ENCODE data around the gene RHOT1. TPM values are rescaled to one million over a fixed set of nuclear protein-coding genes. Genes with fewer than 3 reads are reported as not detected.

Gene RHOT1
- total and polyA plus RNA-seq, 3 experiments from 2014 or later: 20.6 to 31.2 (median 22.5) TPM

DNA sequence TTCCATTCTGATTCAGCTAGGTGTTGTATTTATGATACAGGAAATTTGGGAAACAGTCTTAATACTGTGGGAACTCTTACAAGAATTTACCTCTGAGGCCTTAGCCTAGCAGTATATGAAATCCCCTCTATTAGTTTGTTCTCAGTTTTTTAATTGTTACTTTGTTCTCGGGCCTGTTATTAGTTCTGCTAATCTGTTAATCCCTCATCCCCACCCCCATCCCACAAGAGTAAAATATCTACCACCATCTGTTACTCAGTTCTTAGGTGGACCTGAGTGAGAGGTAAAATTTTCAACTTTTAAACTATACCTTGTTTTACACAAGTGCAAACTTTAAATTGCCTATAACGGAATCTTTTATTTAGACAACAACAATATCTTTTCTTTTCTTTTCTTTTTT is 47.0 kb downstream of the RHOT1 start:
- Histone ChIP-seq H3K27me3 (ENCODE audit: insufficient read depth, low read length, poor library complexity, severe bottlenecking) (no peaks in the 10 kb centered on the region), H3K36me3 (ENCODE audit: insufficient read depth, low read length) (peaks cover 6% of the 10 kb centered on the region), H3K9me3 (ENCODE audit: low read length) (no peaks in the 10 kb centered on the region), H3K27ac (ENCODE audit: low read depth, low read length) (no peak overlapping the region), H3K4me3 (ENCODE audit: low read length) (no peak overlapping the region), H3K4me1 (ENCODE audit: insufficient read depth, low read length) (no peaks in the 10 kb centered on the region)
- Mint-ChIP-seq H3K36me3 (peaks cover 0 to 48% (median 2%) of the 10 kb centered on the region in 3 donors), H3K4me1 (no peaks in the 10 kb centered on the region), H3K27me3 (no peaks in the 10 kb centered on the region), H3K9me3 (no peaks in the 10 kb centered on the region), H3K4me3 (no peak overlapping the region), H3K27ac (peak overlapping the region in 1 of 8 donors; percentile 46)
- no peak for DNase-seq
- POLR2A ChIA-PET: no interaction called here
- CTCF ChIA-PET: no interaction called here

DNA sequence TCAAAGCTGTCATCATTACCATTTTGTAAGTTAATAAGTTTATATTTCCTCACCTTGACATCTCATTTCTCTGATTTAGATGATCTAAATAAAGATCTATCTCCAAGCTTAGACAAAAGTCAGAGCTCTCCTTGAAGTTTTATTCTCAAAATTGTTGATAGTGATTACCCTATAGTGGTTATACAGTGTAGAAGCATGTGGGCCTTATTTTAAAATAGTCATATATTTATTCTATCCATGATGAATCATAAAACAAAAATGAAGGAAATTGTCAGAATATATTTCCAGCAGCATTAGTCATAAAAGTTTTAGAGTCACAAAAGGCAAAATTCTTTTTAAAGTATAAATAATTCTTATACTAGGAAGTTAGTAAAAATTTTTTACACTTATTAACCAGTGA is 49.0 kb downstream of the RHOT1 start:
- peaks cover 11% of the 10 kb centered on the region for H3K36me3 ChIP-seq (ENCODE audit: insufficient read depth, low read length)
- CTCF ChIA-PET: no interaction called here
- no peaks in the 10 kb centered on the region for H3K4me1 Mint-ChIP-seq

GRCh38 chr17:32192379-32192778 is 50.1 kb downstream of the RHOT1 start:
- Histone ChIP-seq H3K9me3 (ENCODE audit: low read length) (no peaks in the 10 kb centered on the region), H3K27ac (ENCODE audit: low read depth, low read length) (no peak overlapping the region), H3K27me3 (ENCODE audit: insufficient read depth, low read length, poor library complexity, severe bottlenecking) (no peaks in the 10 kb centered on the region), H3K4me1 (ENCODE audit: insufficient read depth, low read length) (no peaks in the 10 kb centered on the region), H3K36me3 (ENCODE audit: insufficient read depth, low read length) (peaks cover 11% of the 10 kb centered on the region), H3K4me3 (ENCODE audit: low read length) (no peak overlapping the region)
- Mint-ChIP-seq H3K9me3 (no peaks in the 10 kb centered on the region), H3K36me3 (peaks cover 4 to 56% (median 10%) of the 10 kb centered on the region in 3 donors), H3K27ac (no peak overlapping the region), H3K27me3 (no peaks in the 10 kb centered on the region), H3K4me3 (no peak overlapping the region), H3K4me1 (no peaks in the 10 kb centered on the region)
- POLR2A ChIA-PET: no interaction called here
- CTCF ChIA-PET: interaction anchor here (0.6 to 0.7 kb wide), 2 partner anchors 48 to 186 kb away, joined by 3 read pairs; partner anchors contain the start of gene LRRC37B
- DNase-seq: no peak

More for the DNA sequence above, 49.0 kb downstream of the RHOT1 start:
- Mint-ChIP-seq H3K27ac (peak overlapping the region in 1 of 8 donors; percentile 10), H3K4me3 (no peak overlapping the region), H3K9me3 (no peaks in the 10 kb centered on the region), H3K36me3 (peaks cover under 1 to 54% (median 7%) of the 10 kb centered on the region in 3 donors), H3K27me3 (no peaks in the 10 kb centered on the region)
- POLR2A ChIA-PET: no interaction called here
- DNase-seq: no peak
- Histone ChIP-seq H3K4me1 (ENCODE audit: insufficient read depth, low read length) (no peaks in the 10 kb centered on the region), H3K4me3 (ENCODE audit: low read length) (no peak overlapping the region), H3K27me3 (ENCODE audit: insufficient read depth, low read length, poor library complexity, severe bottlenecking) (no peaks in the 10 kb centered on the region), H3K9me3 (ENCODE audit: low read length) (no peaks in the 10 kb centered on the region), H3K27ac (ENCODE audit: low read depth, low read length) (no peak overlapping the region)

DNA sequence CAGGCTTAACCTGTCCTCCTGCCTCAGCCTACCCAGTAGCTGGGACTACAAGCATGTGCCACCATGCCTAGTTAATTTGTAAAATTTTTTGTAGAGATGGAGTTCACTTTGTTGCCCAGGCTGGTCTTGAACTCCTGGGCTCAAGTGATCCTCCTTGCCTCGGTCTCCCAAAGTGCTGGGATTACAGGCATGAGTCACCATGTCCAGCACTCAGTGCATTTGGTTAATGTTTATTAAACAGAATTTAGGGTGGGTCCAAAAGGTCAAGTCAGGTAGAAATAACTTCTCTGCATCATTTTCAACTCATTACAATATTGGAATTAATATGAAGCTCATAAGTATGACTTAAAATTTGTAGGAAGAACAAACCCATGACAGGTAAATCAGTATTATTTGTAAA is 55.7 kb downstream of the RHOT1 start:
- ChIA-PET CTCF (no interaction called here), POLR2A (no interaction called here)
- no peaks in the 10 kb centered on the region for H3K27me3 ChIP-seq (ENCODE audit: insufficient read depth, low read length, poor library complexity, severe bottlenecking)
- Mint-ChIP-seq H3K27ac (no peak overlapping the region), H3K4me1 (no peaks in the 10 kb centered on the region), H3K4me3 (no peak overlapping the region), H3K9me3 (no peaks in the 10 kb centered on the region), H3K27me3 (no peaks in the 10 kb centered on the region), H3K36me3 (peaks cover 9 to 72% (median 19%) of the 10 kb centered on the region in 3 donors)
- no peak overlapping the region for H3K27ac ChIP-seq (ENCODE audit: low read depth, low read length)
- no peak for DNase-seq
- no peaks in the 10 kb centered on the region for H3K4me1 ChIP-seq (ENCODE audit: insufficient read depth, low read length)
- H3K4me3 ChIP-seq (ENCODE audit: low read length): no peak overlapping the region
- H3K9me3 ChIP-seq (ENCODE audit: low read length): no peaks in the 10 kb centered on the region
- H3K36me3 ChIP-seq (ENCODE audit: insufficient read depth, low read length): peaks cover 19% of the 10 kb centered on the region

DNA sequence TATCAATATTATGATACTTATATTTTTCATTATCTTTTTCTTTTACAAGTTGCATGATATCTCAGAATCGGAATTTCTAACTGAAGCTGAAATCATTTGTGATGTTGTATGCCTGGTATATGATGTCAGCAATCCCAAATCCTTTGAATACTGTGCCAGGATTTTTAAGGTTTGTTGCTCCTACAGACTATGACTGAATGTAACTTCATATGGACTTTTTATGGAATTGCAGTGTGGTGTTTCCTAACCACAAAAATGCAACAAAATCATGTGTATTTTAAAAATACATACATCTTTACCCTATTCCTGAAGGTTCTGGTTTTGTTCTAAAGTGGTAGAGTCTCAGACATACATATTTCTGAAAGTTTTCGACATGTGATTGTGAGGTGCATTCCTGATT is 64.6 kb downstream of the RHOT1 start:
- Mint-ChIP-seq H3K27me3 (no peaks in the 10 kb centered on the region), H3K36me3 (peaks cover 10 to 68% (median 22%) of the 10 kb centered on the region in 3 donors), H3K27ac (no peak overlapping the region), H3K4me3 (no peak overlapping the region), H3K9me3 (no peaks in the 10 kb centered on the region), H3K4me1 (no peaks in the 10 kb centered on the region)
- ChIA-PET CTCF (no interaction called here), POLR2A (no interaction called here)
- Histone ChIP-seq H3K4me1 (ENCODE audit: insufficient read depth, low read length) (no peaks in the 10 kb centered on the region), H3K27ac (ENCODE audit: low read depth, low read length) (no peak overlapping the region), H3K4me3 (ENCODE audit: low read length) (no peak overlapping the region), H3K9me3 (ENCODE audit: low read length) (no peaks in the 10 kb centered on the region), H3K36me3 (ENCODE audit: insufficient read depth, low read length) (peaks cover 14% of the 10 kb centered on the region), H3K27me3 (ENCODE audit: insufficient read depth, low read length, poor library complexity, severe bottlenecking) (no peaks in the 10 kb centered on the region)
- no peak for DNase-seq

DNA sequence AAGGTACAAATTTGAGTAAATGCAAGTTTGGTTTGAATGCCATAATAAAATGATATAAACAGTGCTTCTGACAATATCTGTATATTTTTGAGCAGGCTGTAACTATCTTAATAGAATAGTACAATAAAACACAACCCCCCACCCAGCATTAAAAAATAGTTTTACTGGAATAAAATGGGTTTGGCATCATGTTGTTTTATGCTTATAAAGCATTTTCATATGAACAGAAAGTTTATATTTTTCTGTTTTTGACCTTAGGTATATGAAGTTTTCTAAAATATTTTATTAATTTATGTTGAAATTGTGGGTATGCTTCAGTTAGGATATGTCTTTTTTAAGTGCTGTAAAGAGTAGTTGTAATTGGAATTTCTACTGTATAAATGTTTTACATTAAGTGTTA is 66.1 kb downstream of the RHOT1 start:
- POLR2A ChIA-PET: no interaction called here
- H3K4me3 Mint-ChIP-seq: no peak overlapping the region
- no peaks in the 10 kb centered on the region for H3K9me3 Mint-ChIP-seq
- H3K36me3 Mint-ChIP-seq: peaks cover 14 to 72% (median 27%) of the 10 kb centered on the region in 3 donors
- Histone ChIP-seq H3K36me3 (ENCODE audit: insufficient read depth, low read length) (peaks cover 14% of the 10 kb centered on the region), H3K4me1 (ENCODE audit: insufficient read depth, low read length) (no peaks in the 10 kb centered on the region), H3K27ac (ENCODE audit: low read depth, low read length) (no peak overlapping the region), H3K27me3 (ENCODE audit: insufficient read depth, low read length, poor library complexity, severe bottlenecking) (no peaks in the 10 kb centered on the region), H3K4me3 (ENCODE audit: low read length) (no peak overlapping the region), H3K9me3 (ENCODE audit: low read length) (no peaks in the 10 kb centered on the region)
- no peak overlapping the region for H3K27ac Mint-ChIP-seq
- no peaks in the 10 kb centered on the region for H3K27me3 Mint-ChIP-seq
- no peak for DNase-seq
- no peaks in the 10 kb centered on the region for H3K4me1 Mint-ChIP-seq
- CTCF ChIA-PET: no interaction called here

DNA sequence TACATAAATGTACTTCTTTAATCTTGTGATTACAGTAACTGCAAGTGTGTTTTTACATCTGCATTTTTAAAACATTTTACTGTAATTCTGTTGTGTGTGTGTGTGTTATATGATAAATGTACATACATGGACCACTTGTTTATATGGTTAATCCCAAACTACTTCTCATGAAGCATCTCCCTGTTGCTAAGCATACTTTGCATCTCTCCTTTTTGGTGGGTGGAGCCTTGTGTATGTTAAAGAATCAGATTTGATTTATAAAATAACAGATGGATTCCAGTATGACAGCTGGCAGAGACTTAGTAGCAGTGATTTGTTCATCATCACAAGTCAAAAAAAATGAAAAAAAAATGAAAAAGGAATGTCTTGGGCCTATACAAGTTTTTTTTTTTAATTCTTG is 67.3 kb downstream of the RHOT1 start:
- H3K36me3 ChIP-seq (ENCODE audit: insufficient read depth, low read length): peaks cover 14% of the 10 kb centered on the region
- no peaks in the 10 kb centered on the region for H3K27me3 Mint-ChIP-seq
- no peak overlapping the region for H3K27ac ChIP-seq (ENCODE audit: low read depth, low read length)
- H3K4me3 ChIP-seq (ENCODE audit: low read length): no peak overlapping the region
- ChIA-PET POLR2A (no interaction called here), CTCF (no interaction called here)
- H3K9me3 Mint-ChIP-seq: no peaks in the 10 kb centered on the region
- H3K27ac Mint-ChIP-seq: no peak overlapping the region
- DNase-seq: no peak
- no peak overlapping the region for H3K4me3 Mint-ChIP-seq
- H3K4me1 ChIP-seq (ENCODE audit: insufficient read depth, low read length): no peaks in the 10 kb centered on the region
- no peaks in the 10 kb centered on the region for H3K4me1 Mint-ChIP-seq
- peaks cover 14 to 73% (median 31%) of the 10 kb centered on the region in 3 donors for H3K36me3 Mint-ChIP-seq
- no peaks in the 10 kb centered on the region for H3K27me3 ChIP-seq (ENCODE audit: insufficient read depth, low read length, poor library complexity, severe bottlenecking)
- H3K9me3 ChIP-seq (ENCODE audit: low read length): no peaks in the 10 kb centered on the region

GRCh38 chr17:32211671-32212070 is 69.4 kb downstream of the RHOT1 start:
- no peak overlapping the region for H3K4me3 Mint-ChIP-seq
- CTCF ChIA-PET: no interaction called here
- H3K27ac Mint-ChIP-seq: no peak overlapping the region

DNA sequence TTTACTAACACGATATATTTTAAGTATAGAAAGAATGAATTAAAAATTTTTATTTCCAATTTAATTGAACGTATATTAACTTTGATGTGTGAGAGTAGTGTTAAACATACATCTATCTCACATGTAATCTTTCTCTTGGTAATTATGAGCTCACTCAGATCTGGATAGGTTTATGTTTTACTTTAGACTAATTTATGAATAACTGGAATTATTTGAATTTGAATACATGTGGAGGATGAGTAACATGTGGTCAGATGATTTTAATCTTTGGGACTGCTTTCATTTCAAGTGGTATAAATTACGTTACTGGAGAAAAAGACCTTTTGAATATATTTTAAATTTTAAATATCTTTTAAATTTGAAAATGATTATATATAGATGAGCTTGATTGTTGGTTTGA is 73.4 kb downstream of the RHOT1 start:
- Mint-ChIP-seq H3K27ac (no peak overlapping the region), H3K27me3 (no peaks in the 10 kb centered on the region), H3K4me3 (no peak overlapping the region), H3K36me3 (peaks cover 4 to 37% (median 19%) of the 10 kb centered on the region in 3 donors), H3K9me3 (no peaks in the 10 kb centered on the region), H3K4me1 (peaks cover 0 to 2% (median under 1%) of the 10 kb centered on the region in 3 donors)
- H3K9me3 ChIP-seq (ENCODE audit: low read length): no peaks in the 10 kb centered on the region
- no peak for DNase-seq
- no peaks in the 10 kb centered on the region for H3K27me3 ChIP-seq (ENCODE audit: insufficient read depth, low read length, poor library complexity, severe bottlenecking)
- no peak overlapping the region for H3K27ac ChIP-seq (ENCODE audit: low read depth, low read length)
- H3K4me3 ChIP-seq (ENCODE audit: low read length): no peak overlapping the region
- CTCF ChIA-PET: no interaction called here
- no peaks in the 10 kb centered on the region for H3K36me3 ChIP-seq (ENCODE audit: insufficient read depth, low read length)
- H3K4me1 ChIP-seq (ENCODE audit: insufficient read depth, low read length): no peaks in the 10 kb centered on the region
- POLR2A ChIA-PET: no interaction called here

More at GRCh38 chr17:32211671-32212070, 69.4 kb downstream of the RHOT1 start:
- POLR2A ChIA-PET: interaction anchor here (0.6 kb wide), 1 partner anchor 63 kb away, joined by 3 read pairs; no protein-coding TSS in a partner anchor
- no peak overlapping the region for H3K27ac ChIP-seq (ENCODE audit: low read depth, low read length)
- Mint-ChIP-seq H3K27me3 (no peaks in the 10 kb centered on the region), H3K9me3 (no peaks in the 10 kb centered on the region), H3K36me3 (peaks cover 14 to 65% (median 31%) of the 10 kb centered on the region in 3 donors), H3K4me1 (no peaks in the 10 kb centered on the region)
- no peak overlapping the region for H3K4me3 ChIP-seq (ENCODE audit: low read length)
- DNase-seq: no peak
- peaks cover 14% of the 10 kb centered on the region for H3K36me3 ChIP-seq (ENCODE audit: insufficient read depth, low read length)
- H3K27me3 ChIP-seq (ENCODE audit: insufficient read depth, low read length, poor library complexity, severe bottlenecking): no peaks in the 10 kb centered on the region
- H3K9me3 ChIP-seq (ENCODE audit: low read length): no peaks in the 10 kb centered on the region
- no peaks in the 10 kb centered on the region for H3K4me1 ChIP-seq (ENCODE audit: insufficient read depth, low read length)

Measured in CD8-positive, alpha-beta memory T cell (primary cell).